Endothelial cell of umbilical vein (primary cell): Measurements from ENCODE around the gene KCTD11. TPM values are rescaled to one million over a fixed set of nuclear protein-coding genes. Genes with fewer than 3 reads are reported as not detected.
A peak's percentile ranks its signal among the peaks of the same experiment; 100 is the strongest.

Experiments
- BruUV-seq: library from RNA; stranded (reverse); fragments of 400-500 nt; replicated peaks from 2 replicates; lab custom pipeline; 2021; lab: Mats Ljungman, UMichigan
- CTCF ChIA-PET: fragments of 300-600, 350-600 bp; sonication (Branson Sonifier 250); formaldehyde crosslinking; loops from one replicate; lab custom pipeline; 2021; ENCODE audit warnings: antibody characterized with exemption, inconsistent platforms; lab: Charles Lee
- POLR2A ChIA-PET: fragments of 300-600, 350-600 bp; sonication (Branson Sonifier 250); formaldehyde crosslinking; loops from one replicate; lab custom pipeline; 2021; ENCODE audit warnings: antibody characterized with exemption, inconsistent platforms; lab: Charles Lee
- DNase-seq: peaks from one replicate; pipeline ENCODE4 v3.0.0-alpha.2; 2011; ENCODE audit warnings: low read depth, low spot score
- FAIRE-seq: peaks from 2 replicates; lab custom pipeline; 2011; peaks lifted over from hg19 to GRCh38; lab: Jason Lieb, UNC
- H2AFZ ChIP-seq: 2 replicates; pipeline ENCODE4 v1.6.0; 2012; ENCODE audit warnings: low read depth, low read length, control low read depth, inconsistent platforms
- H3K27ac ChIP-seq: 2 replicates; pipeline ENCODE4 v1.5.1; 2011; ENCODE audit warnings: low read depth, mild to moderate bottlenecking, control low read depth, low read length, moderate library complexity; ENCODE audit not compliant: insufficient read depth
- H3K27me3 ChIP-seq, 2 experiments: 2 replicates each; pipeline versions ENCODE4 v1.6.0 to v1.6.1; 2011; ENCODE audit warnings: low read length in 2 of 2, mixed read lengths in 1 of 2; ENCODE audit not compliant: control insufficient read depth in 2 of 2, insufficient read depth in 2 of 2
- H3K36me3 ChIP-seq, 2 experiments: 2 replicates in 1 of 2; 3 replicates in 1 of 2; pipeline ENCODE4 v1.5.1; 2011; ENCODE audit warnings: low read length in 2 of 2, mild to moderate bottlenecking in 1 of 2, moderate library complexity in 1 of 2; ENCODE audit not compliant: control insufficient read depth in 2 of 2, insufficient read depth in 2 of 2; ENCODE audit errors: extremely low read depth in 1 of 2
- H3K4me1 ChIP-seq: 3 replicates; pipeline ENCODE4 v1.5.1; 2011; ENCODE audit warnings: mild to moderate bottlenecking, low read length; ENCODE audit not compliant: control insufficient read depth, insufficient read depth; ENCODE audit errors: extremely low read depth
- H3K4me2 ChIP-seq: 2 replicates; pipeline ENCODE4 v1.6.1; 2011; ENCODE audit warnings: low read length, control low read depth, mixed read lengths; ENCODE audit not compliant: insufficient read depth
- H3K4me3 ChIP-seq, 3 experiments: fragments of 200-600 bp in 1 of 3; sonication (generic), shearing (Covaris generic) in 1 of 3; replicated peaks in 1 of 3; 2 replicates each; pipeline ENCODE4 v1.5.1; 2011 to 2016; ENCODE audit warnings: control low read depth in 3 of 3, low read length in 3 of 3, mild to moderate bottlenecking in 2 of 3, inconsistent platforms in 1 of 3, low read depth in 1 of 3, moderate library complexity in 1 of 3; ENCODE audit not compliant: insufficient read depth in 1 of 3
- H3K79me2 ChIP-seq: 2 replicates; pipeline ENCODE4 v1.6.0; 2012; ENCODE audit warnings: low read length, inconsistent platforms; ENCODE audit not compliant: control insufficient read depth, insufficient read depth
- H3K9ac ChIP-seq: replicated peaks from 2 replicates; pipeline ENCODE3; 2011; ENCODE audit warnings: low read length, control low read depth; ENCODE audit not compliant: insufficient read depth; ENCODE audit errors: extremely low read depth
- H3K9me1 ChIP-seq: replicated peaks from 3 replicates; pipeline ENCODE4 v1.6.0; 2011; ENCODE audit warnings: mild to moderate bottlenecking, low read length; ENCODE audit not compliant: control insufficient read depth, insufficient read depth; ENCODE audit errors: extremely low read depth
- H3K9me3 ChIP-seq: replicated peaks from 2 replicates; pipeline ENCODE4 v1.5.1; 2012; ENCODE audit warnings: low read length, inconsistent platforms; ENCODE audit not compliant: control insufficient read depth, insufficient read depth
- H4K20me1 ChIP-seq: replicated peaks from 2 replicates; pipeline ENCODE3; 2011; ENCODE audit warnings: mild to moderate bottlenecking, low read length; ENCODE audit not compliant: control insufficient read depth, insufficient read depth; ENCODE audit errors: extremely low read depth
- EZH2 ChIP-seq: IDR thresholded peaks from 2 replicates; pipeline ENCODE4 v1.6.1; 2012; ENCODE audit warnings: borderline replicate concordance, low read depth, mild to moderate bottlenecking, moderate library complexity, low read length, inconsistent platforms; ENCODE audit not compliant: severe bottlenecking
- GATA2 ChIP-seq: IDR thresholded peaks from 2 replicates; pipeline ENCODE4 v1.7.0; 2011; ENCODE audit warnings: low read depth, mild to moderate bottlenecking, moderate library complexity, mixed read lengths, low read length; ENCODE audit not compliant: insufficient read length, insufficient read depth
- JUN ChIP-seq: IDR thresholded peaks from 2 replicates; pipeline ENCODE4 v1.6.1; 2011; ENCODE audit warnings: borderline replicate concordance, low read depth; ENCODE audit not compliant: insufficient read length, insufficient read depth
- MAX ChIP-seq: IDR thresholded peaks from 2 replicates; pipeline ENCODE4 v1.6.1; 2011; ENCODE audit not compliant: insufficient read depth, insufficient read length
- POLR2A ChIP-seq: IDR thresholded peaks from 2 replicates; pipeline ENCODE4 v1.6.1; 2012; ENCODE audit warnings: low read depth, mild to moderate bottlenecking, control low read depth, low read length
- POLR2AphosphoS5 ChIP-seq: IDR thresholded peaks from 2 replicates; pipeline ENCODE4 v1.6.1; 2012; ENCODE audit warnings: low read depth, mild to moderate bottlenecking, control low read depth, low read length, moderate library complexity; ENCODE audit not compliant: insufficient read depth
- dilution Hi-C: fragments of 300-500 bp; cut with MboI; formaldehyde crosslinking; loops from one replicate; pipeline ENCODE4 v1.15.0; 2019; ENCODE audit warnings: low sequenced_read_pairs; ENCODE audit not compliant: extremely low pct_ligation_motif_present
- intact Hi-C: fragments of 100-400 bp; cut with micrococcal nuclease; formaldehyde crosslinking; loops from one replicate; pipeline ENCODE4 v1.10.0; 2022
- polyA plus RNA-seq, 4 experiments: library from polyadenylated mRNA; depleted of rRNA in 3 of 4; stranded (reverse) in 3 of 4; unstranded in 1 of 4; fragments of >200 nt; gene quantifications; 2 replicates each; pipeline versions ENCODE4 v1.2.1 to v1.2.3, GENCODE V29; 2011 to 2012; ENCODE audit warnings: missing spikeins in 1 of 4
- total RNA-seq: library from RNA; stranded (reverse); gene quantifications from 2 replicates; pipeline ENCODE4 v1.2.3, GENCODE V29; 2021

KCTD11 gene
- total and polyA plus RNA-seq, 2 donors (not counting 3 experiments of a cell fraction or from before 2014, with no cell fraction given): 3.8 to 6.5 TPM

GRCh38 chr17:7304179-7304578, 47.8 kb upstream of the KCTD11 start:
- Histone ChIP-seq H3K4me2 (no peak overlapping the region), H3K36me3 (no peaks in the 10 kb centered on the region), H3K4me3 (no peak overlapping the region), H4K20me1 (no peaks in the 10 kb centered on the region), H3K27ac (no peak overlapping the region), H2AFZ (no peak overlapping the region), H3K9me1 (no peaks in the 10 kb centered on the region), H3K4me1 (peaks cover 1% of the 10 kb centered on the region), H3K79me2 (peaks cover 17% of the 10 kb centered on the region), H3K9me3 (no peaks in the 10 kb centered on the region), H3K9ac (no peak overlapping the region), H3K27me3 (no peaks in the 10 kb centered on the region)
- FAIRE-seq: no peak
- no peak for DNase-seq
- intact Hi-C loops (no loop called here), dilution Hi-C loops (no loop called here)
- TF ChIP-seq MAX (no peak), JUN (no peak), POLR2A (no peak), GATA2 (no peak)
- no TSS peak for BruUV-seq
- CTCF ChIA-PET: no interaction called here
- POLR2A ChIA-PET: interaction anchor here (0.6 kb wide), 1 partner anchor 176 kb away, joined by 4 read pairs; no protein-coding TSS in a partner anchor

- dilution Hi-C loops: no loop called here
Measured at GRCh38 chr17:7306911-7307685, 44.9 kb upstream of the KCTD11 start, which contains the start of gene EIF5A. Gene EIF5A (plus strand): TSS chr17:7307628. CDS start chr17:7309636, 2,008 bp downstream.

More at GRCh38 chr17:7306911-7307685, 44.9 kb upstream of the KCTD11 start, which contains the start of gene EIF5A:
- Histone ChIP-seq H2AFZ (peak within 1 kb of the TSS; percentile 53), H3K9me3 (no peaks in the 10 kb centered on the region), H3K4me3 (peak within 1 kb of the TSS; percentile 71 to 93 (median 87)), H3K27ac (peak within 1 kb of the TSS; percentile 83), H3K27me3 (no peaks in the 10 kb centered on the region), H3K4me2 (peak within 1 kb of the TSS; percentile 80), H3K9ac (peak within 1 kb of the TSS; percentile 97), H4K20me1 (peaks cover 4% of the 10 kb centered on the region), H3K79me2 (peaks cover 43% of the 10 kb centered on the region), H3K9me1 (no peaks in the 10 kb centered on the region), H3K4me1 (peaks cover 12% of the 10 kb centered on the region), H3K36me3 (peaks cover 22% of the 10 kb centered on the region in 2 experiments)
- TF ChIP-seq MAX: peak; percentile 32
- peak; percentile 79 for TF ChIP-seq POLR2AphosphoS5
- peak; percentile 83 for TF ChIP-seq POLR2A
- no peak for TF ChIP-seq EZH2
- ChIA-PET CTCF (no interaction called here), POLR2A (no interaction called here)
- FAIRE-seq (peak; percentile 99), DNase-seq (peak; percentile 100)
- intact Hi-C loops: loop anchor here (2.0 kb wide), 1 partner anchor 92 kb away; no protein-coding TSS in a partner anchor
- BruUV-seq: TSS peak; percentile 47
